Thyroid gland (tissue), 4 donors: ENCODE measurements around the gene MED9.
A peak's percentile ranks its signal among the peaks of the same experiment; 100 is the strongest.

Source experiments
- POLR2A ChIP-seq, 2 donors: fragments of 450-650 bp; IDR thresholded peaks; one replicate each; pipeline ENCODE4 v1.6.1; 2017; ENCODE audit warnings: antibody characterized with exemption in 2 of 2, mild to moderate bottlenecking in 2 of 2, moderate library complexity in 1 of 2
- TF ChIP-seq, protein P1 (sequence below), 6 experiments: fragments of 200-600 bp in 3 of 6; fragments of 450-650 bp in 3 of 6; sonication (generic) in 3 of 6; IDR thresholded peaks; one replicate each; pipeline ENCODE4 v1.5.1; 2016 to 2019; ENCODE audit warnings: antibody characterized with exemption in 6 of 6, mild to moderate bottlenecking in 2 of 6, inconsistent platforms in 1 of 6, moderate library complexity in 1 of 6

DNA sequence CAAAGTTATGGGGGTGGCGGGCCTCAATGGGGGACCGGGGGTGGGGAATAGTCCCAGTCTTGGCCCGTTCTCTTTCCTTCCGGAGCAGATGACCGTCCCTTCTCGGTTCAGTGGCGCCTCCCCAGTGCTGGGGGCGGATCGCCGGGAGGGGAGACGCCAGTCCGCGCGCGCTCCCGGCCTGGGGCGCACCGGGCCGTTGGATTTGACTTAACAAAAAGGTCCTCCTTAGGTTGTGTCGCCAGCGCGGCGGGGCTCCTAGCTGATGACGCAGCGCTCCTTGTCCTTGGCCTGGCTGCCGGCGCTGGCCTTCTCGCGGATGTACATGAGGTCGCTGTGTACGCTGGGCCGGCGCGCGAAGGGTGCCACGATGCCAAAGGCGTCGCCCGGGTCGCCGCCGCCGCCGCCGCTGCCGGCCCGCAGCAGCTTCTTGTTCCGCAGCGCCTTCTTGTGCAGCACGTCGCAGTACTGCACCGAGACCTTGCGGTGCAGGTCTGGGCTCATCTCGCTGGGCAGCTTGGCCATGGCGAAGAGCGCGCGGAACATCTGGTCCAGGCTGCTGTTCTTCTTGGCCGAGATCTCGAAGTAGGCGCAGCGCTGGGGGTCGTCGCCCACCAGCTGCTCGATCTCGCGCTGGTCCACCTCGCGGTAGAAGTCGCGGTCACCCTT, 18.2 kb downstream of the MED9 start:
- peak in 1 of 2 donors; percentile 32 for TF ChIP-seq POLR2A (IDR thresholded peaks at IDR 0.05)
- TF ChIP-seq, protein P1, sequence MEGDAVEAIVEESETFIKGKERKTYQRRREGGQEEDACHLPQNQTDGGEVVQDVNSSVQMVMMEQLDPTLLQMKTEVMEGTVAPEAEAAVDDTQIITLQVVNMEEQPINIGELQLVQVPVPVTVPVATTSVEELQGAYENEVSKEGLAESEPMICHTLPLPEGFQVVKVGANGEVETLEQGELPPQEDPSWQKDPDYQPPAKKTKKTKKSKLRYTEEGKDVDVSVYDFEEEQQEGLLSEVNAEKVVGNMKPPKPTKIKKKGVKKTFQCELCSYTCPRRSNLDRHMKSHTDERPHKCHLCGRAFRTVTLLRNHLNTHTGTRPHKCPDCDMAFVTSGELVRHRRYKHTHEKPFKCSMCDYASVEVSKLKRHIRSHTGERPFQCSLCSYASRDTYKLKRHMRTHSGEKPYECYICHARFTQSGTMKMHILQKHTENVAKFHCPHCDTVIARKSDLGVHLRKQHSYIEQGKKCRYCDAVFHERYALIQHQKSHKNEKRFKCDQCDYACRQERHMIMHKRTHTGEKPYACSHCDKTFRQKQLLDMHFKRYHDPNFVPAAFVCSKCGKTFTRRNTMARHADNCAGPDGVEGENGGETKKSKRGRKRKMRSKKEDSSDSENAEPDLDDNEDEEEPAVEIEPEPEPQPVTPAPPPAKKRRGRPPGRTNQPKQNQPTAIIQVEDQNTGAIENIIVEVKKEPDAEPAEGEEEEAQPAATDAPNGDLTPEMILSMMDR (IDR thresholded peaks at IDR 0.05), result peak in 1 of 6 experiments; percentile 3
